H1 (cell line): ENCODE results near the gene MSANTD4. TPM values are rescaled to one million over a fixed set of nuclear protein-coding genes. Genes with fewer than 3 reads are reported as not detected.

Experiments
- ATF2 ChIP-seq: IDR thresholded peaks from 2 replicates; pipeline ENCODE4 v1.6.1; 2012; ENCODE audit warnings: low read length, inconsistent platforms
- BACH1 ChIP-seq: IDR thresholded peaks from 2 replicates; pipeline ENCODE4 v1.6.1; 2012; ENCODE audit warnings: low read length, improper control_type of control experiment
- BRCA1 ChIP-seq: IDR thresholded peaks from 2 replicates; pipeline ENCODE4 v1.6.1; 2012; ENCODE audit warnings: low read depth, low read length, improper control_type of control experiment
- CBX8 ChIP-seq: fragments of 300-800, 300-1000 bp; sonication (generic); IDR thresholded peaks from 2 replicates; pipeline ENCODE4 v1.7.1; 2016; ENCODE audit warnings: low read depth, low read length, borderline replicate concordance
- CREB1 ChIP-seq: IDR thresholded peaks from 2 replicates; pipeline ENCODE4 v1.6.1; 2012; ENCODE audit warnings: inconsistent platforms
- CTBP2 ChIP-seq: IDR thresholded peaks from 2 replicates; pipeline ENCODE4 v1.7.0; 2011; ENCODE audit warnings: borderline replicate concordance, mild to moderate bottlenecking, moderate library complexity, mixed read lengths, low read length; ENCODE audit not compliant: insufficient read depth, insufficient read length
- EGR1 ChIP-seq: IDR thresholded peaks from 2 replicates; pipeline ENCODE4 v1.6.1; 2011; ENCODE audit warnings: low read depth, low read length, borderline replicate concordance
- FOSL1 ChIP-seq: IDR thresholded peaks from 2 replicates; pipeline ENCODE4 v1.6.1; 2011; ENCODE audit warnings: mild to moderate bottlenecking, low read depth, low read length, moderate library complexity; ENCODE audit not compliant: insufficient read depth
- GABPA ChIP-seq: IDR thresholded peaks from 2 replicates; pipeline ENCODE4 v1.6.1; 2011; ENCODE audit warnings: mild to moderate bottlenecking, low read length, moderate library complexity, borderline replicate concordance; ENCODE audit not compliant: insufficient read depth
- GTF2F1 ChIP-seq: IDR thresholded peaks from 2 replicates; pipeline ENCODE4 v1.6.1; 2012; ENCODE audit warnings: low read depth, low read length, improper control_type of control experiment, borderline replicate concordance
- HDAC2 ChIP-seq, 2 experiments: fragments of 300-600 bp in 1 of 2; sonication (generic) in 1 of 2; IDR thresholded peaks; 2 replicates each; pipeline ENCODE4 v1.6.1; 2011 to 2012; ENCODE audit warnings: low read depth in 2 of 2, low read length in 2 of 2, mild to moderate bottlenecking in 2 of 2, moderate library complexity in 2 of 2, borderline replicate concordance in 1 of 2, inconsistent platforms in 1 of 2
- HDAC6 ChIP-seq: IDR thresholded peaks from one replicate; pipeline ENCODE4 v1.7.1; 2012; ENCODE audit warnings: low read depth, mild to moderate bottlenecking, inconsistent platforms, low read length, moderate library complexity
- JUND ChIP-seq: IDR thresholded peaks from 2 replicates; pipeline ENCODE4 v1.6.1; 2011; ENCODE audit warnings: mild to moderate bottlenecking, improper control_type of control experiment, low read length
- KDM4A ChIP-seq: IDR thresholded peaks from one replicate; pipeline ENCODE4 v1.7.1; 2012; ENCODE audit warnings: low read depth, mild to moderate bottlenecking, moderate library complexity, low read length, inconsistent platforms; ENCODE audit not compliant: severe bottlenecking
- RBBP5 ChIP-seq: IDR thresholded peaks from 2 replicates; pipeline ENCODE4 v1.7.1; 2012; ENCODE audit warnings: low read depth, mild to moderate bottlenecking, inconsistent platforms, low read length, moderate library complexity, borderline replicate concordance
- RNF2 ChIP-seq: fragments of 200-900, 300-1000 bp; sonication (generic); IDR thresholded peaks from 2 replicates; pipeline ENCODE4 v1.7.1; 2016; ENCODE audit warnings: borderline replicate concordance, low read depth, mild to moderate bottlenecking, antibody characterized with exemption, low read length; ENCODE audit not compliant: poor library complexity, severe bottlenecking; ENCODE audit errors: missing control alignments
- SP4 ChIP-seq: IDR thresholded peaks from 2 replicates; pipeline ENCODE4 v1.6.1; 2012; ENCODE audit warnings: low read length, inconsistent platforms
- TAF1 ChIP-seq: IDR thresholded peaks from 2 replicates; pipeline ENCODE4 v1.6.1; 2011; ENCODE audit warnings: mild to moderate bottlenecking, low read depth, low read length
- TBP ChIP-seq: IDR thresholded peaks from 2 replicates; pipeline ENCODE4 v1.6.1; 2011; ENCODE audit warnings: low read depth, low read length, improper control_type of control experiment
- ZNF274 ChIP-seq: IDR thresholded peaks from 2 replicates; pipeline ENCODE4 v1.7.0; 2012; ENCODE audit warnings: low read length, borderline replicate concordance; ENCODE audit errors: extremely low read depth
- polyA plus RNA-seq, 7 experiments: library from polyadenylated mRNA; depleted of rRNA in 3 of 7; stranded (reverse) in 5 of 7; unstranded in 2 of 7; fragments of >200 nt in 5 of 7; fragments of 200-250 nt in 2 of 7; gene quantifications; 1 replicate in 5 of 7; 2 replicates in 1 of 7; 4 replicates in 1 of 7; pipeline versions ENCODE4 v1.2.1 to v1.2.3, GENCODE V29; 2011 to 2013; ENCODE audit warnings: missing spikeins in 2 of 7, mixed read lengths in 2 of 7
- total RNA-seq: library from RNA; stranded (reverse); fragmentation: NEBNext Ultra II Directional; extraction: Animal tissue kit (Norgen Biotek cat#: 25700); gene quantifications from 2 replicates; pipeline ENCODE4 v1.2.1, GENCODE V29; 2021
- TF ChIP-seq, protein P1 (sequence below): IDR thresholded peaks from 2 replicates; pipeline ENCODE4 v1.6.1; 2011; ENCODE audit warnings: low read depth, mild to moderate bottlenecking, low read length; ENCODE audit not compliant: insufficient read depth

Gene MSANTD4
- total and polyA plus RNA-seq, 2 of the 8 experiments (the other 6 are each of a cell fraction or from before 2014, with no cell fraction given): 5.1 to 21.9 TPM

- no peak for TF ChIP-seq BRCA1
- no peak for TF ChIP-seq HDAC6
- no peak for TF ChIP-seq GTF2F1
- no peak; a peak in 2 of 4 replicates for TF ChIP-seq HDAC2 (IDR thresholded peaks at IDR 0.05; ENCODE audit: borderline replicate concordance in 1 of 2, low read depth in 2 of 2, low read length in 2 of 2)
- TF ChIP-seq RNF2: no peak
- TF ChIP-seq ZNF274: no peak
- no peak for TF ChIP-seq ATF2
- TF ChIP-seq KDM4A: peak; percentile 53
- TF ChIP-seq GABPA: peak; percentile 85; the same call in 1 of the 2 replicates
- no peak for TF ChIP-seq RBBP5
- TF ChIP-seq EGR1: no peak
- TF ChIP-seq TBP: peak; percentile 65
- peak; percentile 85 for TF ChIP-seq JUND
- no peak for TF ChIP-seq CBX8
- TF ChIP-seq CREB1: peak; percentile 67
- TF ChIP-seq TAF1: peak; percentile 73; the same call in 1 of the 2 replicates
- peak; percentile 45; the same call in 1 of the 2 replicates for TF ChIP-seq BACH1
- TF ChIP-seq CTBP2: no peak
- TF ChIP-seq FOSL1: no peak
- TF ChIP-seq SP4: peak; percentile 63; the same call in 1 of the 2 replicates
- TF ChIP-seq, protein P1, sequence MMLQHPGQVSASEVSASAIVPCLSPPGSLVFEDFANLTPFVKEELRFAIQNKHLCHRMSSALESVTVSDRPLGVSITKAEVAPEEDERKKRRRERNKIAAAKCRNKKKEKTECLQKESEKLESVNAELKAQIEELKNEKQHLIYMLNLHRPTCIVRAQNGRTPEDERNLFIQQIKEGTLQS: no peak
These were observed at the start of gene MSANTD4 (continued) for GRCh38 chr11:106021967-106022794.
